Activated naive CD4-positive, alpha-beta T cell treated with anti-CD3 and anti-CD28 coated beads, Interleukin-2, amount 50 U/mL, for 72 hours (primary cell): ENCODE data around the gene BTG2. TPM values are rescaled to one million over a fixed set of nuclear protein-coding genes. Genes with fewer than 3 reads are reported as not detected.
"Not testable (repeated sequence)": the region's sequence is repeated elsewhere in the genome, so short reads cannot be mapped to it uniquely, and the experiment has no call there.

Source experiments
- ATAC-seq, 2 donors: fragments of 150-1000 bp; cut with Tn5 transposase; 2 replicates each; pipeline ENCODE4 v1.10.0; 2021; ENCODE audit warnings: mild to moderate bottlenecking in 2 of 2, moderate library complexity in 2 of 2
- DNase-seq, 2 donors: peaks; one replicate each; pipeline ENCODE4 v3.0.0; 2021 to 2022; ENCODE audit warnings: low spot score in 2 of 2
- H3K27ac Mint-ChIP-seq, 2 donors: one replicate each; pipeline ENCODE4 v1.8.0; 2022; ENCODE audit warnings: mild to moderate bottlenecking in 2 of 2, mixed read lengths in 2 of 2
- H3K36me3 Mint-ChIP-seq, 2 donors: one replicate each; pipeline ENCODE4 v1.8.0; 2022; ENCODE audit warnings: mixed read lengths in 2 of 2
- H3K9me3 Mint-ChIP-seq, 2 donors: one replicate each; pipeline ENCODE4 v1.8.0; 2022; ENCODE audit warnings: mixed read lengths in 2 of 2
- total RNA-seq, 2 donors: library from RNA; stranded (reverse); gene quantifications; one replicate each; pipeline ENCODE4 v1.2.3, GENCODE V29; 2022

BTG2 gene
- total RNA-seq, 2 donors from 2014 or later, result 87.2 to 185 TPM

DNA sequence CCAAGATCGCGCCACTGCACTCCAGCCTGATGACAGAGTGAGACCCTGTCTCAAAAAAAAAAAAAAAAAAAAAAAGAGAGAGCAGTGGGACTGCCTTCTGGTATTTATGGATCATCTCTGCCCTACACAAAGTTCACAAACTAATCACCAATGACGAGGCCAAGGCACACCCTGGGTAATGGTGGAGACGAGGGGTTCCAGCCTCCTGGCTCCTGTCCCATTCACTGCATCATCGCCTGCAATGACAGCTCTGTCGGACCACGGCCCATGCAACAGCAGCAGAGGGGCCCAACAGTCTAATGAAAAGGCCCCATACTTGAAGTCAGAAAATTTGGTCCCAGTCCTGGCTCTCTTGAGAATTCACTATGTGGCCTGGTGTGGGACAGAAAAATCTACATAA, 2.9 kb upstream of the BTG2 start:
- DNase-seq (no peak), ATAC-seq (no peak)
- Mint-ChIP-seq H3K9me3 (no peaks in the 10 kb centered on the region), H3K27ac (no peak overlapping the region), H3K36me3 (peaks cover 21 to 35% of the 10 kb centered on the region in 2 donors)

DNA sequence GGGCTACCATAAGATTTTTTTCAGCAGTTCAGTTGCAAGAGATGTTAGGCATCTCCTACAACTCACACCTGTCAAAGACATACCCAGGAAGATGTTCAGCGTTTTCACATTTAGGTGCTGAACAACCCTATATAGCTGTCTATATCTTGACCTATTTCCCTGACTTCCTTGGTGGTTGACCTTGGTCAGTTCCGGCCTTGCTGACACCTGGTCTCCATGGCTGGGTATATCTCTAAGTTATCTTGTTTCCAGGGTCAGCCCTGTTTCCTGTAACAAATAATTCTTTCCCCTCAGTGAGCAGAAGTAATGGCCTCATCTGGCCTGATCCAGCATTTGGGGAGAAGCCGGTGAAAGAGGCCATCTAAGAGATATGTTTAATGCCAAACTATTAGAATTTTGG, 2.4 kb upstream of the BTG2 start:
- ATAC-seq (no peak), DNase-seq (no peak)
- H3K27ac Mint-ChIP-seq, result peak overlapping the region in 1 of 2 donors; percentile 98
- H3K9me3 Mint-ChIP-seq, result no peaks in the 10 kb centered on the region
- peaks cover 25 to 40% of the 10 kb centered on the region in 2 donors for H3K36me3 Mint-ChIP-seq

DNA sequence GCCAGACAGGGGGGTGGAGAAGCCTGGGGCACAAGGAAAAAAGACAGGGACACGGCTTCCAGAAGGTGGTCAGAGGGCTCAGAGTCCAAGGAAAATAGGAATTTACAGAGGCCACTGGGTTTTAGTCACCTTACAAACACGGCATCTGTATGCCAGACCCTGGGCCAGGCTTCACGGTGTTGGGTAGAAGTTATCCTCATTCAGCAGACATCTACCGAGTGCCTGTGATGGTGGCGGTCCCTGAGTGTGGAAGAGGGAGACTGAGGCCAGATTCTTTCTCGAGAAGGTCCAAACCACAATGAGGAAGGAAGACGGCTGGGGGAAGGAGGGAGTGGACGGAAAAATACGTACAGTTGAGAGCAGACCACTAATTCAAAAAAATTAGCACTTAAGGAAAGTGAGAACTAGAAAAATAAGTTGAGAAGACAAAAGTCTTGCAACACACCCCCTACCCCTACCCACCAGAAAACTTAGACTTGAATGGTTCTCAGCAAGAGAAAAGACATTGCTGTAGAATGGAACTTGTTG, 864 bp upstream of the BTG2 start:
- no peak for DNase-seq
- ATAC-seq, result no peak
- peak overlapping the region; percentile 98 to 99 for H3K27ac Mint-ChIP-seq
- H3K36me3 Mint-ChIP-seq, result peaks cover 41 to 54% of the 10 kb centered on the region in 2 donors
- H3K9me3 Mint-ChIP-seq, result no peaks in the 10 kb centered on the region

DNA sequence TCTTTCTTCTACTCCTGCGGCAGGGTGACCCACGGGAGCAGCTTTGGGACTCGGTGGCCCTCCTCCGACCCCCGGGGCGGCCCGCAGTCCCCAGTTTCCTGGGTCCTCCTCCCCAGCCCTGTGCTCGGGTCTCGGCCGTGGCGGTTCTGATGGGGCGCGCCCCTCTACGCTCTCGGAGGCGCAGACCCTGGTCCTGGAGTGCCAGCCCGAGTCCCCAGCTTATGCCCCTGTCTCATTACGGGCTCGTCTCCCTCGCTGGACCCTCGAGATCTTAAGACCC, 430 bp downstream of the BTG2 start:
- DNase-seq (no peak), ATAC-seq (peak; percentile 5 to 32)
- peak overlapping the region; percentile 98 for H3K27ac Mint-ChIP-seq
- no peaks in the 10 kb centered on the region for H3K9me3 Mint-ChIP-seq
- peaks cover 50 to 61% of the 10 kb centered on the region in 2 donors for H3K36me3 Mint-ChIP-seq

DNA sequence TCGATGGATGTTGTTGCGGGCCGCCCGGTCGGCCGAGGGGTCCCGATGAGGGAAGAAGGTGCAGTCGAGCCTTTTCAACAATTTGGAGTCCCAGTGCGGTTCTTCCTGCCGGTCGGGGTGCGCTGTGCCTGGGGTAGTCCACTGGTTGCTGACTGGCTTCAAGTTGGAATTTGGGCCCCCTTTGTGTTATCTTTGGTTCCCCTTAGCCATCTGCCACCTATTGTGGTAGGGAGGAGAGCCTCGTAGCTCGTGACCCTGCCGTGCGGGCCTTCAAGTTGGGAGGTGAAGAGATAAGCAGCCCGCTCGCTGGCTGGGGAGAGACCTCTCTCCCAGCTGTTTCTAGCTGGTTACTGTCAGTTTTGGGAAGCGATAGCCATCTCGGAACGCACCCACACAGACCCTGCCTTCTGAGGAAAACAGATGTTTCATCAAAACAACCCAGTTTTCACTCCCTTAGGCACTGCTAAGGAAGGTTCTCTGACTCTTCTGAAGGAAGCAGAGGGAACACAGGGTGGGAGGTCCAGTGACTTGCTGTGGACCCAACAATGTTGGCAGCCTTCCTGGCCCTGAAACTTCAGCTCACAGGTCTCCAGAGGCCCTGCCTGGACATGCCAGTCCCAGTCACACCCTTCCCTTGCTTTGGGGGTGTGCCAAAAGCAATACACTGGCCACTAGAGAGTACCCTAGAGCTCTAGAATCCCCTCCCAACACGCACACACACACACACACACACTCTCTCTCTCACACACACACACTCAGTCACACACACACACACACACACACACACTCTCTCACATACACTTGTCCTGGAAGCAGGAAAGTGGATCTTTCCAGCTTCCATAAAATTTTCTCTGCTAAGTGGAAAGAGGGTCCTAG, 1.0 kb downstream of the BTG2 start:
- peak overlapping the region; percentile 98 for H3K27ac Mint-ChIP-seq
- peaks cover 50 to 61% of the 10 kb centered on the region in 2 donors for H3K36me3 Mint-ChIP-seq
- peak in 1 of 2 donors; percentile 35 for DNase-seq
- ATAC-seq, result peak; percentile 2 to 13
- H3K9me3 Mint-ChIP-seq, result no peaks in the 10 kb centered on the region

DNA sequence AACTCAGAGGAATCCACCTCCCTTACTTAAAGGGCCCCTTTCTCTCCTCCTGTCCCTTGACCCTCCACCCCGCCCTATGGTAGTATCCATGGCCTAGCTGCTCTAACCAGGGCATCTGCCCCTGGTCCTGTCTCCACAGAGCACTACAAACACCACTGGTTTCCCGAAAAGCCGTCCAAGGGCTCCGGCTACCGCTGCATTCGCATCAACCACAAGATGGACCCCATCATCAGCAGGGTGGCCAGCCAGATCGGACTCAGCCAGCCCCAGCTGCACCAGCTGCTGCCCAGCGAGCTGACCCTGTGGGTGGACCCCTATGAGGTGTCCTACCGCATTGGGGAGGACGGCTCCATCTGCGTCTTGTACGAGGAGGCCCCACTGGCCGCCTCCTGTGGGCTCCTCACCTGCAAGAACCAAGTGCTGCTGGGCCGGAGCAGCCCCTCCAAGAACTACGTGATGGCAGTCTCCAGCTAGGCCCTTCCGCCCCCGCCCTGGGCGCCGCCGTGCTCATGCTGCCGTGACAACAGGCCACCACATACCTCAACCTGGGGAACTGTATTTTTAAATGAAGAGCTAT, 1.7 kb downstream of the BTG2 start:
- Mint-ChIP-seq H3K9me3 (no peaks in the 10 kb centered on the region), H3K36me3 (peaks cover 50 to 61% of the 10 kb centered on the region in 2 donors)

DNA sequence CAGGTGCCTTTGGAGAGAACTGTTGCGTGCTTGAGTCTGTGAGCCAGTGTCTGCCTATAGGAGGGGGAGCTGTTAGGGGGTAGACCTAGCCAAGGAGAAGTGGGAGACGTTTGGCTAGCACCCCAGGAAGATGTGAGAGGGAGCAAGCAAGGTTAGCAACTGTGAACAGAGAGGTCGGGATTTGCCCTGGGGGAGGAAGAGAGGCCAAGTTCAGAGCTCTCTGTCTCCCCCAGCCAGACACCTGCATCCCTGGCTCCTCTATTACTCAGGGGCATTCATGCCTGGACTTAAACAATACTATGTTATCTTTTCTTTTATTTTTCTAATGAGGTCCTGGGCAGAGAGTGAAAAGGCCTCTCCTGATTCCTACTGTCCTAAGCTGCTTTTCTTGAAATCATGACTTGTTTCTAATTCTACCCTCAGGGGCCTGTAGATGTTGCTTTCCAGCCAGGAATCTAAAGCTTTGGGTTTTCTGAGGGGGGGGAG, 2.4 kb downstream of the BTG2 start:
- peaks cover 47 to 61% of the 10 kb centered on the region in 2 donors for H3K36me3 Mint-ChIP-seq
- ATAC-seq (no peak), DNase-seq (no peak)
- H3K9me3 Mint-ChIP-seq, result no peaks in the 10 kb centered on the region
- peak overlapping the region; percentile 98 for H3K27ac Mint-ChIP-seq

More for the DNA sequence above, 1.7 kb downstream of the BTG2 start:
- H3K27ac Mint-ChIP-seq, result peak overlapping the region; percentile 98
- no peak for ATAC-seq
- DNase-seq, result peak in 1 of 2 donors; percentile 46

DNA sequence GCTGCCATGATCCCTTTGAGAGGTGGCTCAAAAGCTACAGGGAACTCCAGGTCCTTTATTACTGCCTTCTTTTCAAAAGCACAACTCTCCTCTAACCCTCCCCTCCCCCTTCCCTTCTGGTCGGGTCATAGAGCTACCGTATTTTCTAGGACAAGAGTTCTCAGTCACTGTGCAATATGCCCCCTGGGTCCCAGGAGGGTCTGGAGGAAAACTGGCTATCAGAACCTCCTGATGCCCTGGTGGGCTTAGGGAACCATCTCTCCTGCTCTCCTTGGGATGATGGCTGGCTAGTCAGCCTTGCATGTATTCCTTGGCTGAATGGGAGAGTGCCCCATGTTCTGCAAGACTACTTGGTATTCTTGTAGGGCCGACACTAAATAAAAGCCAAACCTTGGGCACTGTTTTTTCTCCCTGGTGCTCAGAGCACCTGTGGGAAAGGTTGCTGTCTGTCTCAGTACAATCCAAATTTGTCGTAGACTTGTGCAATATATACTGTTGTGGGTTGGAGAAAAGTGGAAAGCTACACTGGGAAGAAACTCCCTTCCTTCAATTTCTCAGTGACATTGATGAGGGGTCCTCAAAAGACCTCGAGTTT, 3.1 kb downstream of the BTG2 start:
- no peak for DNase-seq
- ATAC-seq, result no peak
- Mint-ChIP-seq H3K9me3 (no peaks in the 10 kb centered on the region), H3K36me3 (peaks cover 49 to 59% of the 10 kb centered on the region in 2 donors), H3K27ac (peak overlapping the region; percentile 98)

DNA sequence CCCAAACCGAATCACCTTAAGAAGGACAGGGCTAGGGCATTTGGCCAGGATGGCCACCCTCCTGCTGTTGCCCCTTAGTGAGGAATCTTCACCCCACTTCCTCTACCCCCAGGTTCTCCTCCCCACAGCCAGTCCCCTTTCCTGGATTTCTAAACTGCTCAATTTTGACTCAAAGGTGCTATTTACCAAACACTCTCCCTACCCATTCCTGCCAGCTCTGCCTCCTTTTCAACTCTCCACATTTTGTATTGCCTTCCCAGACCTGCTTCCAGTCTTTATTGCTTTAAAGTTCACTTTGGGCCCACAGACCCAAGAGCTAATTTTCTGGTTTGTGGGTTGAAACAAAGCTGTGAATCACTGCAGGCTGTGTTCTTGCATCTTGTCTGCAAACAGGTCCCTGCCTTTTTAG, 3.6 kb downstream of the BTG2 start:
- Mint-ChIP-seq H3K9me3 (no peaks in the 10 kb centered on the region), H3K27ac (peak overlapping the region; percentile 98), H3K36me3 (peaks cover 54 to 58% of the 10 kb centered on the region in 2 donors)
- DNase-seq, result no peak
- no peak for ATAC-seq

DNA sequence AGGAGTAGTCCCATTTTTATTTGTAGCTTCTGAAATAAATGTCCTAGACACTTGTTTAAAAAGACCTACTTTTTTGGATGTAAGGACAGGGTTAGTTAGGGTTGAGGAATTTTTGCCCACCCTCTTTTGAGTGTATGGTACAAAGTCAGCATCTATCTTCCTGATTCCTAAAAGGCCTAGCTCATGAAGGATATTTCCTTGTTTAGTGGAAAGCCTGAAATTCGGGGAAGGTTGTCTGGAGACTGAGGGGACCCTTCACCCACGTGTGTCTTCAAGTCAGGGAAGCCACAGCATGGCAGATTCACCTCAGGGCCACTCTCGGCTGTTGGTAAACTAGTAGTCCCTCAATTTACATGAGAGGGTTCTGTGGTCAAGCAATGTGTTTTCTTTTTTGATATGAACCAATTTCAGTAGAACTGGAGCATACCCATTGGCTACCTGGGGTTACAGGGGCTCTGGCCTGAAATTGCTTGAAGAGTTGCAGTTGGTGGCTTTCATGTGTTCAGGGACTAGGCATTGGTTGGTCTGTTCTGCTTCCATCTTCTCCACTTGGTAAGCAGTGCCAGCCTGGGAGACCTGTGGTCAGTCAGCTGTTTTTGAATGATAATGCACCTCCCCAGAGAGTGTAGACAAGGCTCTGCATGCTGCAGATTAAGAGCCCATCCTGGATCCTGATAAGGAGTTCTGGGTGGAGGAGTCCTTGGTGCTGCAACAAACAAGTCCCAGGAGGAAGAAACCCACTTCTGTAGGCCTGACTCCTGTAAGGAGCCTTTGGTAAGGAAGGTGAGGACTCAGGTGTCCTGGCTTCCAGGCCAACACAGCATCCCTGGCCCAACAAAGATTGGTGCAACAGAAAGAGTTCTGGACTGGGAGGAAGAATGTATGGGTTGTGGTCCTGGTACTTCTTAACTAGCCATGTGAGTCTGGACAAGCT, 6.3 kb downstream of the BTG2 start:
- ATAC-seq (peak in 1 of 2 donors; percentile 15), DNase-seq (no peak)
- Mint-ChIP-seq H3K9me3 (no peaks in the 10 kb centered on the region), H3K36me3 (peaks cover 41 to 51% of the 10 kb centered on the region in 2 donors), H3K27ac (peak overlapping the region in 1 of 2 donors; percentile 68)

DNA sequence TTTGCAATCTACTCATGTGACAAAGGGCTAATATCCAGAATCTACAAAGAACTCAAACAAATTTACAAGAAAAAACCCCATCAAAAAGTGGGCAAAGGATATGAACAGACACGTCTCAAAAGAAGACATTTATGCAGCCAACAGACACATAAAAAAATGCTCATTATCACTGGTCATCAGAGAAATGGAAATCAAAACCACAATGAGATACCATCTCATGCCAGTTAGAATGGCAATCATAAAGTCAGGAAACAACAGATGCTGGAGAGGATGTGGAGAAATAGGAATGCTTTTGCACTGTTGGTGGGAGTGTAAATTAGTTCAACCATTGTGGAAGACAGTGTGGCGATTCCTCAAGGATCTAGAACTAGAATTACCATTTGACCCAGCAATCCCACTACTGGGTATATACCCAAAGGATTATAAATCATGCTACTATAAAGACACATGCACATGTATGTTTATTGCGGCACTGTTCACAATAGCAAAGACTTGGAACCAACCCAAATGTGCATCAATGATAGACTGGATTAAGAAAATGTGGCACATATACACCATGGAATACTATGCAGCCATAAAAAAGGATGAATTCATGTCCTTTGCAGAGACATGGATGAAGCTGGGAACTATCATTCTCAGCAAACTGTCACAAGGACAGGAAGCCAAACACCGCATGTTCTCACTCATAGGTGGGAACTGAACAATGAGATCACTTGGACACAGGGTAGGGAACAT, 8.9 kb downstream of the BTG2 start:
- peaks cover 15 to 26% of the 10 kb centered on the region in 2 donors for H3K36me3 Mint-ChIP-seq
- peak overlapping the region in 1 of 2 donors; percentile 66 for H3K27ac Mint-ChIP-seq
- not testable (repeated sequence) for DNase-seq, ATAC-seq, H3K9me3 Mint-ChIP-seq

DNA sequence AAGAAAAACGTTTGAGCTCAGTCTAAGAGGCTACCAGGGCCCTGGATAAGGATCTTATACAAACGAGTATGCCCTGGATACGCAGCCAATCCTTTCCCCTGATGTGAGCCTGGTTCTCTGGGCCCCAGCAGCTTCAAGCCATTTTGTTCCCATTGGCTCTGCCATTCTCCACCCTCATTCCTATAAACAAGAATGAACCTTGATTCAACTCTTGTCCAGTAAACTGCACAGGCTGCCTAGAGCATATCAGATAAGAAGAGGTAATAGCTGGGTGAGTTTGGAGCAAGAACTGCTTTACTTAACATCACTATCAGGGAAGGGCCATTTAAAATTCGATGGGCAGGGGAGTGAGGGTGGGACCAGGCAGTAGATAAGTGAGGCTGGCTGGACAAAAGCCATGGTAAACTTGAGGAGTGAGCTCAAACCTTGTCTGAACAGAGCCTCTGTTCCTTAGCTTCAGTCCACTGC, 11.3 kb downstream of the BTG2 start:
- H3K36me3 Mint-ChIP-seq, result peaks cover 6 to 14% of the 10 kb centered on the region in 2 donors
- no peak overlapping the region for H3K27ac Mint-ChIP-seq
- H3K9me3 Mint-ChIP-seq, result no peaks in the 10 kb centered on the region
- ATAC-seq (no peak), DNase-seq (no peak)

DNA sequence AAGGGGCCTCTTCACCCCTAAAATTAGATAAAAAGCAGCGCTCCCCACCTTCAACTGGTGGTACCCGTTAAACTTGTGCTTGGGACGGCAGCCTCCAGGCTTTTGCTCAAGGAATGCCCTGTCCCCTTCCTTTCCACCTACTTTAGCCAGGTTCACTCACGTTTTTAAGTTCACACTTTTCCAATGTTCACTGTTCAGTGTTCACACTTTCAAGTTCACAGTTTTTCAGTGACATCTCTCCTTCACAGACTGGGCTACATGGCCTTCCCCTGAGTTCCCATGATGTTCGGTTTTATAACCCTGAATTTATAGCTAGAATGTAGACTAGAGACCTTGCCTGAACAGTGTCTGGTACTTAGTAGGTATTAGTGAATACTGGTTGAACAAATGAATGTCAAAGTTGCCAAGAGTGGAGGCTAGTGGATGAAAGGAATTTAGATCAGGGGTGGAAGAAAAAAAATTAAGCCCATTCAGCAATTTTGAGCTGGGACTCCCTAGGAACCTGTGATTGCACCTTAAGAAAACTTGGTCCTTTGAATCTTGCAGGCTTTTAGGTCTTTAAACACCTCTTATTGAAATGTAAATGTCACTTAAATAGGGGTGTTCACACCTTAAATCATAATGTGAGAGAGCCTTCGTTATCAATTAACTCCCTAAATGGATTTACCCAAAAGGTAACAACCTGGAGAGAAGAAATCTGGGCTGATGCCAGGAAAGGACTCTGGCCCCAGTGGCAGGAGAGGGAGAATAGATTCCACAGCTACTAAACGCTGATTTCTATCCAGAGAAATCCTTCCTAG, 12.3 kb downstream of the BTG2 start:
- Mint-ChIP-seq H3K36me3 (peaks cover 6 to 14% of the 10 kb centered on the region in 2 donors), H3K9me3 (no peaks in the 10 kb centered on the region), H3K27ac (no peak overlapping the region)
- ATAC-seq (no peak), DNase-seq (no peak)

DNA sequence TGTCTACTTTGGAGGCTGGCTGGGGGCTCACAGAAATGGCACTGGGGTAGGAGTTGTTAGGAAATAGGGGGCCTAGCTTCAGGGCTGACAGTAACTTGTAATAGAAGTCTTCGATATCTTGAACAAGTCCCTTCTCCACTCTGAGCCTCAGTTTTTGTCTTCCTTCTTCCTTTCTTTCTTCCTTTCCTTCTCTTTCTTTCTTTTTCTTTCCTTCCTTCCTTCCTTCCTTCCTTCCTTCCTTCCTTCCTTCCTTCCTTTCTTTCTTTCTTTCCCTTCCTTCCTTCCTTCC, 12.9 kb downstream of the BTG2 start:
- ATAC-seq (no peak), DNase-seq (no peak)
- H3K27ac Mint-ChIP-seq, result no peak overlapping the region
- peaks cover 6 to 13% of the 10 kb centered on the region in 2 donors for H3K36me3 Mint-ChIP-seq
- no peaks in the 10 kb centered on the region for H3K9me3 Mint-ChIP-seq
